GM18861 (cell line): ENCODE measurements around the gene KRT24.
"Not testable (repeated sequence)": the region's sequence is repeated elsewhere in the genome, so short reads cannot be mapped to it uniquely, and the experiment has no call there.

Source experiments
- ATAC-seq: cut with Tn5 transposase; IDR thresholded peaks from one replicate; pipeline ENCODE4 v1.9.1; 2021; ENCODE audit not compliant: unreplicated experiment

The KRT24 gene

DNA sequence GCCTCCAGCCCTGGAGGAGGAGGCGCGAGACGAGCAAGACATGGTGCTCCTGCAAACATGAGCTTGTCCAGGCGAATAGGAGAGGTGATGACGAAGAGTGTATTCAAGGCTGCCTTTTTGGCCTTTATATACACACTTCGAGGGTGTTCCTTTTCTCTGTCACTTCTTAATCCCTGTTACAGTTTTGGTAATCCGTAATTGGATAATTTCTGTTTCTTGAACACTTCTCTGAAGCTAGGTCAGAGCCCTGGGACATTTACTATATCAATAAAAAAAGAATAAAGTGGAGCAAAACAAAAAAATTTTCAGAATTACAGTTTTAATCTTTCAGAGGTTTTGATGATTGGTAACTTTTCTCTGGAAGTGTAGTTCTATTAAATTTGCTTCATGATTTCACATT lies at the start of gene KRT24:
Gene KRT24 (minus strand): TSS at position 101 of the 400 bp plus-strand sequence. CDS start 59 bp downstream, at position 42.
- ATAC-seq: no peak

DNA sequence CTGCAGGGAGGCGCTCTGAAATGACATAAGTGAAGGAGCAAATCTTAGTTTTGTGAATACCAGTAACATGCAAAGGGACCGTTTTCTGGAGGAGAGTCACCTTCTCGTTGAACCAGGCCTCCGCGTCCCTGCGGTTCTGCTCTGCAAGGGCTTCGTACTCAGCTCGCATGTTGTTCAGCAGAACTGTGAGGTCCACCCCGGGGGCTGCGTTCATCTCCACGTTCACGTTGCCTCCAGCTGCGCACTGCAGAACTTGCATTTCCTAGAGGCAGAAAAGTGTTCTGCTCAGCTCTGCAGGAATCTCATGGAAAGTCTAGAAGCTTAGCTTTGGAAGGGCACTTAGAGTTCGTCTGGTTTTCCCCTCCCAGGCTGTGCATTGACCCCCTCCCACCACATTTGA lies 47.5 kb upstream of the KRT24 start:
- ATAC-seq: no peak

DNA sequence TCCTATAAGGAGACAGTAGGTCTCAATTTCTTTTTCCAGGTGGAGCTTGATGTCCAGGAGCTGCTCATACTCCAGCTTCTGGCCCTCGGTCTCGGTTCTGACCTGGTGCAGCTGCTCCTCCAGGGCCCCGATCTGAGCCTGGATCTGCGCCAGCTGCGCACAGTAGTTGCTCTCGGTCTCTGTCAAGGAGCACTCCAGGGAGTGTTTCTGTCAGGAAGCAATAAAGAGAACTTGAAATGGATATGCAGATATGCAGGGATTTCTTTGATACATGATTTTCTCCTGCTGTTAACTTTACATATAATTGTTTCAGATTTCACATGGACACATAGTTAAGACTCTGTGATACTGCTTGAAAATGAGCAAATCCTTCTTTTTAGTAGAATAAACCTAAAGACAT lies 46.8 kb upstream of the KRT24 start:
- no peak for ATAC-seq

DNA sequence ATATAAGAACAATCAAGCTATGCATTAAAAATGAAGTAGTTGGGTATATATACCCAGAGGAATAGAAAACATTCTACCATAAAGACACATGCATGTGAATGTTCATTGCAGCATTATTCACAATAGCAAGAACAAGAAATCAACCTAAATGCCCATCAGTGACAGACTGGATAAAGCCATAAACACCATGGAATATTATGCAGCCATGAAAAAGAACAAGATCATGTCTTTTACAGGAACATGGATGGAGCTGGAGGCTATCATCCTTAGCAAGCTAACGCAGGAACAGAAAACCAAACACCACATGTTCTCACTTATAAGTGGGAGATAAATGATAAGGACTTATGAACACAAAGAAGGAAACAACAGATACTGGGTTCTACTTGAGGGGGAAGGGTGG lies 45.1 kb upstream of the KRT24 start:
- not testable (repeated sequence) for ATAC-seq

DNA sequence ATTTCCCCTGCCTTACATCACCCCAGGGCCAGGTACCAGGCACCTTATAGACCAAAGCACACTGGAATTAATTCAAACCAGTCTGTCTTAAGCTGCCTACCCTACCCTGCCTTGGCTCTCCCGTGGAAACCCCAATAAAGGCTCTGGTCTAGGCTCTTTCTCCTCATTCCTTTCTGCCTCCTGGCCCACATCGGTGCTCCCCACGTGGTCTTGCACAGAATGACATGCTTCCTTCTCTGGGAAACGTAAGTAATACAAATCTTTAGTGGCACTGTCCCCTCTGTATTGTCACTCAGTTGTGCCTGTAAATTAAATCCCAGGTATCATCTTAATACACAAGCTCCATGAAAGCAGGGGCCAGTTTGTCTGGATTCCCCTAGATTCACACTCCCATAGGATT lies 35.0 kb upstream of the KRT24 start:
- no peak for ATAC-seq

DNA sequence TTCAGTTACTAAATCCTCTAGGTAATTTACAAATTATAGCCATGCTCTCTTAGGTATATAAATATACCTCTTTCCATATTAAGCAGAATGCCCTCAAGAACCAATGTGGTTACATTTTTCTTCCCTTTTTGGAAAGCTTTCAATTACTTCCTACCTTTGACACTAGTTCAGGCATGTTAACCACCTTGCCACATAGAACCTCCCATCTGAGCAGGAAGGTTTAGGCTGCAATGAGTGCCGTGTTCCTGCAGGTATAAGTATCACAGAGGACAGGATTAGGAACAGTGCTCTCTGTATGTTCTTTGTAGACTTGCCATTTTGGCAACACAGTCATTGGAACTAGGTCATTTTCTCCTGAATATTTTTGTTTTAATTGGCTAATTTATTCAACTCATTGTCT lies 31.5 kb upstream of the KRT24 start:
- ATAC-seq: no peak

DNA sequence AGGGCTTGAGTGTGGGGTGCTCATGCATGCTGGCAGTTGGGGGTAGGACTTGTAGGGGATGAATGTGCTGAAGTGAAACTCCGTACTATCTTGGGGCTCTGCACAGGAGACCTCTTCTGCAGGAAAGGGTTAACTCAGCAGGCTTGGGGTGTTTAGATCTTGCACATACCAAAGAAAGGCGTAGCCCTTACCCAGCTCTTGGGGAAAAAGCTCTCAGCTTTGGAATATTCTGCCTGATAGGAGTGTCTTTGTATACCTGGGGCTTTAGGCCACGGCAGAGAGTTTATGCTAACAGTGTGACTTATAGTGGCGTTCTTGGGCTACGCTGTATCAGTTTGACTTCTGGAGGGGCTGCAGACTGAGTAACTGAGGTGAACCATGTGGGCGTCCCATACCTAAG lies 30.5 kb upstream of the KRT24 start:
- no peak for ATAC-seq

DNA sequence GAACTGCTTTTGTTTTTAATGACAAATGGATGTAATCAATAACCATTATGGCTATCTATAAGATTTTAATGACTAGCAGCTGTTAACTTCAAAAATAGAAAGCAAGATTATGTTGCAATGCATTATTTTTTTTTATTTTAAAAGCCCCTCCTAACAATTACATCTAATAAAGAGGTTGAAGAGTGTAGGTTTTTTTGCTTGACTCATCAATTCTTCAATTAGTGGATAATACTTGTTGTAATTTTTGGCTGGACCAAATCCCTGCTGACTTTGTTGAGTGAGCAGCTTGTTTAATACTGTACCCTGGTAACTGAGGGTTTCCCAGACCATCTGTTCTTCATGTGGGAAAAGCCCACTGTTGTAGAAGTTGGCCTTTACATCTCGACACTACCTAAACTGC lies 27.4 kb upstream of the KRT24 start:
- ATAC-seq: no peak

DNA sequence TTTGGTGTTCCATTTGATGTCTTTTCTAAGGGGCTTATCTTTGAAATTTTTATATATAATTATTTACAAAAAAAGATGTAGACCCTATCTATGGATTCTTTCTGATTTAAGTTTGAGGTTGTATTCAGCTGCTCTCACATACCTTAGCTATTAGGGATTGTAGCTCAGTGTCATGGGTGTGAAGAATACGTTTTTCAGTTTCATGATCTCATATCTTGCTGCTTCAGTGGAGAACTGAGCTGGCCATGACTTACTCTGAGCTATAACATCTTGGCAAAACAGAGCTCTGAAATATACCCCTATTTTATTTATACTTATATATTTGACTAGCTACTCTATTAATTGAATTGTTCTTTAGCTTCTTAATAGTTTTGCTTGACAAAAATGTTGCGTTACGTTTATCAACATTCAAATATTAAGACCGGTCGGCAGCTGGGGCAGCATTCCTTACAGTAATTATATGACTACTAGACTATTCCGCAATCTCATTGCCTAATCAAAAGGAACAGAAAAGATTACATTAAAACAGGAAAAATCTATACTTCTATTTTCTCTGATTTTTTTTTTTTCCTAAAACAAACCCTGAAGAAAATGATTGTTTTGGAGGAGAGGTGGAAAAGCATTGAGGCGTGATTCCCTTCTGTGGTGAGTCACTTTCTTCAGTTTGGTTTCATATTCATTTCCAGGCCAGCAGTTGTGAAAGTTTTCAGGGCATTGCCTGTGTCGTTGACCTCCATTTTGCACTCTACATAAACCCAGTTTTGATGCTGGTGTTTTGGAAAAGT lies 24.1 kb upstream of the KRT24 start:
- ATAC-seq: peak; percentile 42

DNA sequence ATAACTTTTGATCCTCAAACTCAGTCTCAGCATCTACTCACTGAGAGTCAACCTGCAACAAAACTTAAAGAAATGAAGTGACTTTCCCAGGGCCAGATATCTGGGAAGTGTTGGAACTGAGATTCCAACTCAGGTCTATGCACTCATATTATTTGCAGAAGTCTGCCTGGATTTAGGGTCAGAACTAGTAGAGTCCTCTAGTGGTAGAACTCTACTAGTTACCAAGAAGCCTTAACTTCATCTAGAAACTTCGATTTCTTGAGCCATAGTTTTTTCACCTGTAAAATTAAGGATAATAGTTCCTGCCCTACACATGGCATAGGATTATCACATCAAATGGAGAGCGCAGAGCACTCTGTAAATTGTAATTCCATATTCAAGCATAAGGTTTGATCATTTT lies 23.4 kb upstream of the KRT24 start:
- ATAC-seq: no peak

DNA sequence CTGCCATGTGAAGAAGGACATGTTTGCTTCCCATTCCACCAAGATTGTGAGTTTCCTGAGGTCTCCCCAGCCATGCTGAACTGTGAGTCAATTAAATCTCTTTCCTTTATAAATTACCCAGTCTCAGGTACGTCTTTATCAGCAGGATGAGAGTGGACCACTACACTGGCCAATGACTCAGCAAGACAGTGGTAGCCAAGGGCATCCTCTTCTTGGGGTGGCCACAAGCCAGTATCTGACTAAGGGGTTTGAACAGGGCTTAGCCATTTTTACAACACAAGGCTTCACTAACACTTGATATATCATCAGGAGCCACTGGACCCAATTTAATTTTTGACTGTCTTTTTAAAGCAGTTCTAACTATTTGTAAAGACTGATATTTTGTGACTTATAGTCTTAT lies 21.1 kb upstream of the KRT24 start:
- ATAC-seq: no peak

DNA sequence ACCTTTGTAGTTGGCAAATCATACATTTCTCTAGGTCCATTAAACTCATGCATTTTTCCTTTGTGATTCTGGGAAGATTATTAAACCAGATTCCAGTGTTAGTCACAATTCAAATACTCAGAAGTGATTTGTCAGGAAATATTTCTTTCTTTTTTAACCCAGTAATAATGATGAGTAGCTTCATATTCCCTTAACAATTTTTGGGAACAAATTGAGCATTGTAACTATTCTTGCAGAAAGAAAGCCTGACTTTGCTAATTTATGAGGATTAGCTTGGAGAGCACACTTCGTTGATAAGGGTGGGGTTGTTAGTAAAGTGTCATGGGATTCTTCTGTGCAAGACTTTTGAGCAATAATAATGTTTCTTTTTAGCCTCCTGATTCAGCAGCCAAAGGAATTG lies 18.7 kb upstream of the KRT24 start:
- no peak for ATAC-seq

DNA sequence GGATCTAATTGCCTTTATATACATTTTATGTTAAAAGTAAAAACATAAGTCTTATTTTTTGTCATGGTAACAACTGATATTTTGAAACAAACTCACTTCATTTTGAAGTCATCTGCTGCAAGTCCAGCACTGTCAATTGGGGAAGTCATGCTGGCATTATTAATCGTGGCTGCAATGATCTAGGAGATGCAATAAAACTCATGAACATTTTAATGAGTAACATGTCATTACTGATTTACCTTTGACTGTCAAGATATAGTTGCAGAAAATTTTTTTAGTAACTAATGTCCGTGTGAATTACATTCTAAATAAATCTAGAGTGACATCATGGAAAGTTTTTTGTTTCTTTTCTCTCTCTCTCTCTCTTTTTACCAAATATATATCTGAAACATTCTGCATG lies 17.3 kb upstream of the KRT24 start:
- ATAC-seq: no peak

DNA sequence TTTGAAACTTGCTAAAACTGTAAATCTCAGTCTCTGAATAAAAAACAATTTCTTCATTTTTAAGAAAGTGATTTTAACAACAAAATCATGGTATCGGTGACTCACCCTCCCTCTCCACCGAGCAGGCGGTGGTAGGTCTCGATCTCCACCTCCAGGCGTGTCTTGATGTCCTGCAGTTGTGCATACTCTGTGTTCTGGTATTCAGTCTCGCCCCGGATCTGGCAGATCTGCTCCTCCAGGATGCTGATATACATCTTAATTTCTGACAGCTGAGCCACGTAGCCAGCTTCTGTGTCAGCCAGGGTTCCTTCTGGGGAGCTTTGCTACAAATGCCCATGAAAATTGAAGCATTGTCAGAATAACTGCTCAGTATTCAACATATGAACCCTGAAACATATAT lies 15.4 kb upstream of the KRT24 start:
- no peak for ATAC-seq

DNA sequence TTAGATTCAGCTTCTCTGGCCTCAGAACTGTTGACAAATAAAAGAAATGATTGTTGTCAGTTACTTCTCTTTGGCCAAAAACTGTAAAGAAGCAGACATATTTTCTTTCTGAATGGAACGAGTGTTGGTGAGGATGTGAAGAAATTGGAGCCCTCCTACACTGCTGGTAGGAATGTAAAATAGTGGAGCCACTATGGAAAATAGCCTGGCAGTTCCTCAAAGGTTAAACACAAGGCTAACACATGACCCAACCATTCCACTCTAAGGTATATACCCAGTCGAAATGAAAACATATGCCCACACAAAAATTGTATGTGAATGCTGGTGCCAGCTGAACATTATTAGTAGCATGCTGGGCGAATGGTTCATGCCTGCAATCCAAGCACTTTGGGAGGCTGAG lies 14.2 kb upstream of the KRT24 start:
- ATAC-seq: no peak

DNA sequence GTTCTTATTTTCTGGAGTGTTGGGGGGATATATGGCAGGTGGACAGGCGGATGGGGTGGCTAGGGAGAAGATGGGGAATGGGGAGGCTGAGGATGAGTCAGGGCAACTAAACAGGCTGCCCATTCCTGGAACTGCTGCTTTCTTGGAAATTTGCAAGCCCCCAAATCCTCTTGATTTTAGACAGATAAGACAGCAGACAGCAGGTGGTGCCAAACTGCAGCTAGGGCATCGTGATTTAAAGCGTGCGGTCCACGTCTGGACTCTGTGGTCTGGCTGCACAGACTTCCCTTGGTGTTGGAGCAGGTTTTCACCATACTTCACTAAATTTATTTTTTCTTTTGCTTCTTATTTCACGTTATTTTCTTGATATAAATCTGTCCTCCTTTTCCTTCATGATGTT lies 10.9 kb upstream of the KRT24 start:
- no peak for ATAC-seq

DNA sequence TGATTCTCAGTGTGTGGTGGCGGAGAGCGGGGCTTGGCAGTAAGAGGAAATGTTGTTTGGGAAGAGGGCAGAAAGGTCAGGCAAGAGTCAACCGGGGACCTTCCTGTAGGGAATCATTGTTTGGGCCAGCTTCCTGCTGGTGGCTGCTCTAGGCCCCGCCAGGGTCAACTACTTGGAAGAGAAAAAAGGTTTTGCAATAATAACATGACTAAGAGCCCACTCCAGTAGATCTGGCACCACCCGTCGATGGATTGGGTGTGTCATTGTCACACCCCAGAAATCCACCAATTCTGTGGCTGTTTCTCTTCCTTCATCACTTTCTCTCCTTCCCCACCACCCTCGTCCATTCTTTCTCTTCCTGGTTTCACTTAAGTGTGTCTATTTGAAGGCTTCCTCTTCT lies 4.2 kb upstream of the KRT24 start:
- no peak for ATAC-seq

DNA sequence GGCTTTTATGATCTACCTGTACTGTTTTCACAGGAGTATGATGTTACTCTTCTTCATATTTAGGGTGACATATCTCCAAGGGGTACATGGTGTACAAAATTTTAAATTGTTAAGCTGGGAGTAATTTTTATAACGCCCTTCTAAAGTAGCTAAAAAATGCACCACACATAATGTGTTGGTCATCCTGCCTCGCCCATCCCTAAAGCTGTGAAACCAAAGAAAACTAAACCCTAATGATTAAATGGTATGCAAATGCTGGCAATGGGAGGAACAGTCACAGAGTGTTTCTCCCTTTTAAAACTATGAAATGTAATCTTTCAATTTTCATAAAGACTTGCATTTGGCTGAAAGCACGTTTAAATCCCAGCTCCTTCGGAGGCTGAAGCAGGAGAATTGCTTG lies 2.0 kb upstream of the KRT24 start:
- ATAC-seq: no peak

DNA sequence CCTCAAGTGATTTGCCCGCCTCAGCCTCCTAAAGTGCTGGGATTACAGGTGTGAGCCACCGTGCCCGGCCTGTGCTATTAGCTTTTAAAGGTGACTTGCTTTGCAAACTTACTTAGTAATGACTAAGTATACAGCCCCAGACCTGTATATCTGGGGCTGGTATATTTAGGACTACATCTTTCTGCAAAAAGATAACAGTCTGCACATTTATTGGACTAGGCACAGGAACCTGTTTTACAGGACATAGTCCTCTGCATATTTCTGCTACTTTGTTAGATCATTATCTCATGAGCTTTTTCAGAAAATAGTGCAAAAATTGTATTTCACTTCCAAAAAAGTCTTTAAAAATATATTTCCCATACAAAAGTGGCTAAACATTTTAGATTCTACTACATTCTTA lies 1.3 kb downstream of the KRT24 start:
- ATAC-seq: no peak

DNA sequence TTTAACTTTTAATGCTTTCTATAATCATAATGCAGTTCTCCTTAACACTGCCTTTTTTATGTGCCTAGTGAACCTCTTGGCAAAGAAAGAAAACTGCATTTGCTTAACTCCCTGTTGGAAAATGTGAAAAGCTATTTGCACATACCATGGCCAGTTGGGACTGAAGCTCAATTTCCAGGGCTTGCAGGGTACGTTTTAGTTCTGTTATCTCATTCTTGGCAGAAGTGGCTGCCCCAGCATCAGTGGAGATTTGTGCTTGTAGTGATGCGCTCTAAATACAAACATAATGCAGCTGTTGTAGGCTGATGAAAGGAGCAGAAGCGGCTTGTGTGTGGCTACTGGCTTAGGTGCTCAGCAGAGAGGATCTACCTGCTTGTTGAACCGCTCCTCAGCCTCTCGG lies 3.7 kb downstream of the KRT24 start:
- ATAC-seq: no peak

DNA sequence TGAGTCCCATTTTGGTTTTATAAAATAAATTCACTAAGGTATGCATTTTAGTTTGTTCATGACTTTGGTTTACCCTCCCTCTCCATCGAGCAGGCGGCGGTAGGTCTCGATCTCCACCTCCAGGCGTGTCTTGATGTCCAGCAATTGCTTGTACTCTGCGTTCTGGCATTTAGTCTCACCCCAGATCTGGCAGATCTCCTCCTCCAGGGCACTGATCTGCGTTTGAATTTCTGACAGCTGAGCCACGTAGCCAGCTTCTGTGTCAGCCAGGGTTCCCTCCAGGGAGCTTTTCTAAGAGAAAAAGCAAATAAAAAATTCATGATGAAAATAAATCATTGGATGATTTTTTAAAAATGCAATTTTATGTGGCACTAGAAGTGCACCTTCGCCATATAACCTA lies 4.2 kb downstream of the KRT24 start:
- no peak for ATAC-seq

DNA sequence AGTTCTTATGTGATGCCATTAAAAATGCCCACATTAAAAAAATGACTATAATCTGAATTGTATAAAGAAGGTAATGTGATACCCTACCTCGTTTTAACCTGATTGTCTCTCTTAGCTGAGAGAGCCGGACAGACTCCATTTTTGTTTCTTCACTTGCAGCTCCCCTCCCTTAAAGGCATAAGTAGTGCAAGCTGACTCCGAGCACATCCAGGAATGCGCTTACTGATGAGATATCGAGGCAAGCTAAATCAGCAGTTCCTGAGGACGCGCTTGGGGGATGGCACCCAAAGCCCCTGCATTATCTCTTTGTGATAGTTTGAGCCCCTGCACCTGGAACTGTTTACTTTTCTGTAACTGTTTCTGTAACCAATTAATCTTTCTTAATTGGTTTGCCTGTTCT lies 6.3 kb downstream of the KRT24 start:
- ATAC-seq: no peak

DNA sequence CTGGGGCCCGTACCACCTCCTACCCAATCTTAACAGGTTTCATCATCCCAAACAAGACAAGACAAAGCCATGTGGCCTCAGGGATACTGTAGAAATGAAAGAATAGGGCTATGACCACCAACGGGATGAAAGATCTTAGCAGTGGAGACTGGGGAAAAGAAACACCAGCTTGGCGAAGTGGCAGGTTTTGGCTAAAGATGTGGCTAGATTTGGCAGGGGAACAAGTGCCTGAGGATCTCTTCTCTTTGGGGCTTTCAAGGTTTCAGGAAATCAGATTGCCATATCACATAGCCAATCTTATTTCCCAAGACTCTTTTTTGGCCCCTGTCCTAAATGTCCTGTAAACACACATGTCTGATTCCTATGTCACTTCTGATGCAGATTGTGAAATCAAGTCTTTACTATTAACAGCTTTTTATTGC lies 6.9 kb downstream of the KRT24 start:
- ATAC-seq: no peak
